B cell (primary cell): ENCODE results near the gene GLUD1. TPM values are rescaled to one million over a fixed set of nuclear protein-coding genes. Genes with fewer than 3 reads are reported as not detected.

Source experiments
- ATAC-seq: fragments of 200-7000 bp; cut with Tn5 transposase; one replicate; pipeline ENCODE4 v1.10.0; 2021; ENCODE audit warnings: low read depth, mild to moderate bottlenecking, moderate number of reproducible peaks, moderate library complexity
- CTCF ChIA-PET: fragments of 350-600 bp; sonication (Branson Sonifier 250); formaldehyde crosslinking; loops from one replicate; lab custom pipeline; 2021; ENCODE audit warnings: antibody characterized with exemption, inconsistent platforms; lab: Charles Lee
- POLR2A ChIA-PET: fragments of 350-600 bp; sonication (Branson Sonifier 250); formaldehyde crosslinking; loops from one replicate; lab custom pipeline; 2021; ENCODE audit warnings: antibody characterized with exemption; lab: Charles Lee
- DNase-seq: peaks from one replicate; pipeline ENCODE4 v3.0.0; 2013
- H2AFZ ChIP-seq: 2 replicates; pipeline ENCODE4 v1.6.1; 2012; ENCODE audit warnings: mild to moderate bottlenecking, low read depth, low read length; ENCODE audit not compliant: insufficient read depth, poor library complexity, severe bottlenecking
- H3K27ac ChIP-seq, 2 donors: 1 replicate in 1 of 2; 2 replicates in 1 of 2; pipeline ENCODE4 v1.5.1; 2012 to 2013; ENCODE audit warnings: low read length in 2 of 2, mild to moderate bottlenecking in 2 of 2, moderate library complexity in 1 of 2
- H3K27me3 ChIP-seq, 4 experiments: fragments of 200-600 bp in 1 of 4; sonication (generic) in 1 of 4; replicated peaks in 1 of 4; 1 replicate in 2 of 4; 2 replicates in 2 of 4; pipeline versions ENCODE4 v1.6.1 to v1.7.0; 2013 to 2016; ENCODE audit warnings: low read length in 3 of 4, mild to moderate bottlenecking in 2 of 4, mixed read lengths in 1 of 4, moderate library complexity in 1 of 4; ENCODE audit not compliant: insufficient read depth in 4 of 4, control insufficient read depth in 3 of 4; ENCODE audit errors: control extremely low read depth in 1 of 4
- H3K36me3 ChIP-seq, 2 experiments: replicated peaks in 1 of 2; 1 replicate in 1 of 2; 2 replicates in 1 of 2; pipeline versions ENCODE4 v1.6.1 to v1.7.1; 2013; ENCODE audit warnings: low read length in 1 of 2; ENCODE audit not compliant: insufficient read depth in 2 of 2, control insufficient read depth in 1 of 2; ENCODE audit errors: control extremely low read depth in 1 of 2, extremely low read depth in 1 of 2
- H3K4me1 ChIP-seq, 2 donors: fragments of 200-600 bp in 1 of 2; sonication (generic) in 1 of 2; 1 replicate in 1 of 2; 2 replicates in 1 of 2; pipeline versions ENCODE4 v1.5.1 to v1.6.1; 2013 to 2017; ENCODE audit warnings: low read length in 2 of 2; ENCODE audit not compliant: control insufficient read depth in 2 of 2, insufficient read depth in 2 of 2
- H3K4me2 ChIP-seq: replicated peaks from 2 replicates; pipeline ENCODE3; 2012; ENCODE audit warnings: mild to moderate bottlenecking, low read depth, low read length; ENCODE audit not compliant: poor library complexity, severe bottlenecking
- H3K4me3 ChIP-seq, 5 experiments: fragments of 200-600 bp in 1 of 5; sonication (generic) in 1 of 5; 1 replicate in 3 of 5; 2 replicates in 2 of 5; pipeline versions ENCODE4 v1.5.1 to v1.7.0; 2011 to 2016; ENCODE audit warnings: low read length in 4 of 5, mild to moderate bottlenecking in 4 of 5, low read depth in 2 of 5, control low read depth in 1 of 5, moderate library complexity in 1 of 5; ENCODE audit not compliant: insufficient read depth in 1 of 5; ENCODE audit errors: control extremely low read depth in 1 of 5, extremely low read depth in 1 of 5
- H3K79me2 ChIP-seq: fragments of 200-600 bp; sonication (generic); one replicate; pipeline ENCODE4 v1.6.0; 2016; ENCODE audit warnings: low read length; ENCODE audit not compliant: control insufficient read depth, insufficient read depth
- H3K9ac ChIP-seq: fragments of 200-600 bp; sonication (generic); 2 replicates; pipeline ENCODE4 v1.6.1; 2017; ENCODE audit warnings: mild to moderate bottlenecking, low read length, moderate library complexity
- H3K9me3 ChIP-seq, 3 donors: one replicate each; pipeline versions ENCODE4 v1.6.1 to v1.7.1; 2013; ENCODE audit warnings: low read length in 2 of 3; ENCODE audit not compliant: control insufficient read depth in 2 of 3, insufficient read depth in 1 of 3; ENCODE audit errors: control extremely low read depth in 1 of 3
- H4K20me1 ChIP-seq: 2 replicates; pipeline ENCODE4 v1.6.0; 2012; ENCODE audit warnings: mild to moderate bottlenecking, low read length; ENCODE audit not compliant: insufficient read depth, control insufficient read depth, poor library complexity, severe bottlenecking
- H3K27ac Mint-ChIP-seq: one replicate; pipeline ENCODE4 v1.8.0; 2021; ENCODE audit warnings: mixed read lengths
- H3K27me3 Mint-ChIP-seq: one replicate; pipeline ENCODE4 v1.8.0; 2021; ENCODE audit warnings: mixed read lengths
- H3K4me1 Mint-ChIP-seq: one replicate; pipeline ENCODE4 v1.8.0; 2021; ENCODE audit warnings: mixed read lengths
- H3K4me3 Mint-ChIP-seq: one replicate; pipeline ENCODE4 v1.8.0; 2021; ENCODE audit warnings: mixed read lengths
- H3K9me3 Mint-ChIP-seq: one replicate; pipeline ENCODE4 v1.8.0; 2022; ENCODE audit warnings: mixed read lengths; ENCODE audit not compliant: insufficient read depth
- EZH2 ChIP-seq: IDR thresholded peaks from 2 replicates; pipeline ENCODE4 v1.6.1; 2012; ENCODE audit warnings: borderline replicate concordance, low read depth, mild to moderate bottlenecking, moderate library complexity, low read length; ENCODE audit not compliant: insufficient read depth, poor library complexity, severe bottlenecking
- WGBS: methylation state at CpG from one replicate; pipeline ENCODE4 v1.1.5; 2013; ENCODE audit warnings: missing lambda C conversion rate; ENCODE audit not compliant: insufficient coverage; 5-methylcytosine and 5-hydroxymethylcytosine counted together
- intact Hi-C: fragments of 100-400 bp; cut with micrococcal nuclease; formaldehyde crosslinking; loops from one replicate; pipeline ENCODE4 v1.10.0; 2022
- polyA plus RNA-seq: library from polyadenylated mRNA; depleted of rRNA; stranded (reverse); fragments of >200 nt; gene quantifications from 2 replicates; pipeline ENCODE4 v1.2.3, GENCODE V29; 2012
- total RNA-seq, 2 donors: library from RNA; stranded (reverse); fragments of 120-200 nt in 1 of 2; gene quantifications; 1 replicate in 1 of 2; 2 replicates in 1 of 2; pipeline versions ENCODE4 v1.2.3 to v1.2.4, GENCODE V29; 2013 to 2022
- TF ChIP-seq, protein P1 (sequence below): fragments of 200-600 bp; IDR thresholded peaks from one replicate; pipeline ENCODE4 v1.8.0; 2022; ENCODE audit warnings: antibody characterized with exemption, mild to moderate bottlenecking

The GLUD1 gene
- total and polyA plus RNA-seq, 2 donors (not counting 1 experiment from before 2014, with no cell fraction given), result 29.6 to 71.5 TPM

DNA sequence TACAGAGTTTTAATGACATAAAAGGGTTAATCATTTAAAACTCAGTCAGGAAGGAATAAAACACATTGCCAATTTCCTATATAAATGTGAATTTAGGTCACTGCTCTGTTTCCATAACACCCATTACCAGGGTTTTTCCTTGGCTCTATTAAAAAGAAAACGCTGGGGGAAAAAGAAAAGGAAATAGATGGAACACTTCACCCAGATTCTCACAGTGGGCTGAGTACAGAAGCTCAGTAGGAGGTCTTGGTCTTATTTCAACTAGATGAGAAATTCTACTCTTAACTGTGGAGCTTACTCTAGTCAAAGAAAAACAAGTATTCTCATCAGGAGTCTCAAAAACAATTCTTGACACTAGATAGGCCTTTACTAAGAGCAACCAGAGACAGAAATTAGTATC is 36.5 kb downstream of the GLUD1 start:
- no peaks in the 10 kb centered on the region for H3K9me3 ChIP-seq
- POLR2A ChIA-PET, result no interaction called here

DNA sequence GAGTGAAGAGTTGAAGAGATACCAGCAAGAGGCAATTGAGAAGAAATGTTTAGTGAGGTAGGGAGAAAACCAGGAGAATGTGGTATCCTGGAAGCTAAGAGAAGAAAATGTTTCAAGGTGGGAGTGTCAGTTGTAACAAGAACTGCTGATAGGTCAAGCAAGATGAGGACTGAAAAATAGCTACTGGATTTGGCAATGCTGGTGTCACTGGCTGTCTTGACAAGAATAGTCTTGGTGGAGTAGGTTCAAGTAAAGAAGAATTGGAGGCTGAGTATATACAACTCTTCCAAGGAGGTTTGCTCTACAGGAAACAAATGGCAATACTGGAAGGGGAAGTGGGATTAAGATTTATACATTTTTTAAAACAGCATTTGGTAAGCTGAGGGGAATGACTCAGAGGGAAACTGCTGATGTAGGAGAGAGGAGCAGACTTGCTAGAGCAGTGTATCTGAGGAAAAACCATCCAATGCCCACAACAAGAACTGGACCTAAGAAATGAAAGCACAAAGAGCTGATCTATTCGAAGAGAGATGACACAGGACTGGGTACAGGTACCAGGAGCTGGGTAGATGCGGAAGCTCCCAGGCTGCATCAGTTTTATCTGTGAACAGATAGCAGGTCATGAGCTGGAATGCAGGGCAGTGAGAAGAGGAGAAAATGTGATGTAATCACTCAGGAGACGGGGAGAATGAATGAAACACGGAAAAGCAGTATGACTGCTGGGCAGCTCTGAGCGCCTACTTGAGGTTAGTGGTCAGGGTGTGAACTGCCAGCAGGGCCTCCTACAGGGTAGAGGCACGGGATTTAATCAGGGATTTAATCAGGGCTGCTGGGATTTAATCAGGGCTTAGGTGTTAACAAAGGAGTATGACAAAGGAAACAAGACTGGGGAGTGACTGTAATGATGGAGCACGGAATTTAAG is 40.0 kb downstream of the GLUD1 start:
- Mint-ChIP-seq H3K4me1 (no peaks in the 10 kb centered on the region), H3K27me3 (no peaks in the 10 kb centered on the region), H3K4me3 (no peak overlapping the region), H3K9me3 (no peaks in the 10 kb centered on the region), H3K27ac (no peak overlapping the region)
- Histone ChIP-seq H3K4me3 (no peak overlapping the region), H3K79me2 (no peaks in the 10 kb centered on the region), H3K4me1 (no peaks in the 10 kb centered on the region), H3K9ac (no peak overlapping the region), H3K9me3 (no peaks in the 10 kb centered on the region), H3K27me3 (no peaks in the 10 kb centered on the region), H3K36me3 (peaks cover 3 to 72% of the 10 kb centered on the region in 2 experiments), H3K4me2 (no peak overlapping the region), H3K27ac (no peak overlapping the region), H4K20me1 (peaks cover 2% of the 10 kb centered on the region), H2AFZ (no peak overlapping the region)
- ChIA-PET POLR2A (no interaction called here), CTCF (interaction anchor here (1.0 kb wide), 1 partner anchor 13 kb away, joined by 3 read pairs; no protein-coding TSS in a partner anchor)
- TF ChIP-seq, protein P1, sequence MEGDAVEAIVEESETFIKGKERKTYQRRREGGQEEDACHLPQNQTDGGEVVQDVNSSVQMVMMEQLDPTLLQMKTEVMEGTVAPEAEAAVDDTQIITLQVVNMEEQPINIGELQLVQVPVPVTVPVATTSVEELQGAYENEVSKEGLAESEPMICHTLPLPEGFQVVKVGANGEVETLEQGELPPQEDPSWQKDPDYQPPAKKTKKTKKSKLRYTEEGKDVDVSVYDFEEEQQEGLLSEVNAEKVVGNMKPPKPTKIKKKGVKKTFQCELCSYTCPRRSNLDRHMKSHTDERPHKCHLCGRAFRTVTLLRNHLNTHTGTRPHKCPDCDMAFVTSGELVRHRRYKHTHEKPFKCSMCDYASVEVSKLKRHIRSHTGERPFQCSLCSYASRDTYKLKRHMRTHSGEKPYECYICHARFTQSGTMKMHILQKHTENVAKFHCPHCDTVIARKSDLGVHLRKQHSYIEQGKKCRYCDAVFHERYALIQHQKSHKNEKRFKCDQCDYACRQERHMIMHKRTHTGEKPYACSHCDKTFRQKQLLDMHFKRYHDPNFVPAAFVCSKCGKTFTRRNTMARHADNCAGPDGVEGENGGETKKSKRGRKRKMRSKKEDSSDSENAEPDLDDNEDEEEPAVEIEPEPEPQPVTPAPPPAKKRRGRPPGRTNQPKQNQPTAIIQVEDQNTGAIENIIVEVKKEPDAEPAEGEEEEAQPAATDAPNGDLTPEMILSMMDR, result no peak
- TF ChIP-seq EZH2, result no peak
- ATAC-seq, result no peak
- intact Hi-C loops, result no loop called here
- DNase-seq, result no peak
- WGBS, result 46% methylated on average over 7 of the region's 7 CpGs

More for the DNA sequence above, 36.5 kb downstream of the GLUD1 start:
- ATAC-seq, result no peak
- no peak overlapping the region for H2AFZ ChIP-seq
- no peaks in the 10 kb centered on the region for H3K79me2 ChIP-seq
- no peak overlapping the region for H3K4me3 ChIP-seq
- H4K20me1 ChIP-seq, result no peaks in the 10 kb centered on the region
- Mint-ChIP-seq H3K9me3 (no peaks in the 10 kb centered on the region), H3K4me1 (no peaks in the 10 kb centered on the region), H3K27me3 (no peaks in the 10 kb centered on the region), H3K4me3 (no peak overlapping the region), H3K27ac (no peak overlapping the region)
- H3K36me3 ChIP-seq, result peaks cover 7 to 82% of the 10 kb centered on the region in 2 experiments
- TF ChIP-seq, protein P1, result no peak
- TF ChIP-seq EZH2, result no peak
- no peak overlapping the region for H3K27ac ChIP-seq
- no peaks in the 10 kb centered on the region for H3K27me3 ChIP-seq
- no peak overlapping the region for H3K9ac ChIP-seq
- no CpG with 5 or more reads among the region's 1 CpG for WGBS
- no peak for DNase-seq
- intact Hi-C loops, result no loop called here
- H3K4me1 ChIP-seq, result no peaks in the 10 kb centered on the region
- CTCF ChIA-PET, result no interaction called here
- H3K4me2 ChIP-seq, result no peak overlapping the region
